GM18867 (cell line): ENCODE data around the gene ZNF512B.
"Not testable (repeated sequence)": the region's sequence is repeated elsewhere in the genome, so short reads cannot be mapped to it uniquely, and the experiment has no call there.

ENCODE experiments used
- ATAC-seq: cut with Tn5 transposase; IDR thresholded peaks from one replicate; pipeline ENCODE4 v1.9.1; 2021; ENCODE audit warnings: mild to moderate bottlenecking, moderate library complexity; ENCODE audit not compliant: unreplicated experiment

ZNF512B gene, protein sequence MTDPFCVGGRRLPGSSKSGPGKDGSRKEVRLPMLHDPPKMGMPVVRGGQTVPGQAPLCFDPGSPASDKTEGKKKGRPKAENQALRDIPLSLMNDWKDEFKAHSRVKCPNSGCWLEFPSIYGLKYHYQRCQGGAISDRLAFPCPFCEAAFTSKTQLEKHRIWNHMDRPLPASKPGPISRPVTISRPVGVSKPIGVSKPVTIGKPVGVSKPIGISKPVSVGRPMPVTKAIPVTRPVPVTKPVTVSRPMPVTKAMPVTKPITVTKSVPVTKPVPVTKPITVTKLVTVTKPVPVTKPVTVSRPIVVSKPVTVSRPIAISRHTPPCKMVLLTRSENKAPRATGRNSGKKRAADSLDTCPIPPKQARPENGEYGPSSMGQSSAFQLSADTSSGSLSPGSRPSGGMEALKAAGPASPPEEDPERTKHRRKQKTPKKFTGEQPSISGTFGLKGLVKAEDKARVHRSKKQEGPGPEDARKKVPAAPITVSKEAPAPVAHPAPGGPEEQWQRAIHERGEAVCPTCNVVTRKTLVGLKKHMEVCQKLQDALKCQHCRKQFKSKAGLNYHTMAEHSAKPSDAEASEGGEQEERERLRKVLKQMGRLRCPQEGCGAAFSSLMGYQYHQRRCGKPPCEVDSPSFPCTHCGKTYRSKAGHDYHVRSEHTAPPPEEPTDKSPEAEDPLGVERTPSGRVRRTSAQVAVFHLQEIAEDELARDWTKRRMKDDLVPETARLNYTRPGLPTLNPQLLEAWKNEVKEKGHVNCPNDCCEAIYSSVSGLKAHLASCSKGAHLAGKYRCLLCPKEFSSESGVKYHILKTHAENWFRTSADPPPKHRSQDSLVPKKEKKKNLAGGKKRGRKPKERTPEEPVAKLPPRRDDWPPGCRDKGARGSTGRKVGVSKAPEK

DNA sequence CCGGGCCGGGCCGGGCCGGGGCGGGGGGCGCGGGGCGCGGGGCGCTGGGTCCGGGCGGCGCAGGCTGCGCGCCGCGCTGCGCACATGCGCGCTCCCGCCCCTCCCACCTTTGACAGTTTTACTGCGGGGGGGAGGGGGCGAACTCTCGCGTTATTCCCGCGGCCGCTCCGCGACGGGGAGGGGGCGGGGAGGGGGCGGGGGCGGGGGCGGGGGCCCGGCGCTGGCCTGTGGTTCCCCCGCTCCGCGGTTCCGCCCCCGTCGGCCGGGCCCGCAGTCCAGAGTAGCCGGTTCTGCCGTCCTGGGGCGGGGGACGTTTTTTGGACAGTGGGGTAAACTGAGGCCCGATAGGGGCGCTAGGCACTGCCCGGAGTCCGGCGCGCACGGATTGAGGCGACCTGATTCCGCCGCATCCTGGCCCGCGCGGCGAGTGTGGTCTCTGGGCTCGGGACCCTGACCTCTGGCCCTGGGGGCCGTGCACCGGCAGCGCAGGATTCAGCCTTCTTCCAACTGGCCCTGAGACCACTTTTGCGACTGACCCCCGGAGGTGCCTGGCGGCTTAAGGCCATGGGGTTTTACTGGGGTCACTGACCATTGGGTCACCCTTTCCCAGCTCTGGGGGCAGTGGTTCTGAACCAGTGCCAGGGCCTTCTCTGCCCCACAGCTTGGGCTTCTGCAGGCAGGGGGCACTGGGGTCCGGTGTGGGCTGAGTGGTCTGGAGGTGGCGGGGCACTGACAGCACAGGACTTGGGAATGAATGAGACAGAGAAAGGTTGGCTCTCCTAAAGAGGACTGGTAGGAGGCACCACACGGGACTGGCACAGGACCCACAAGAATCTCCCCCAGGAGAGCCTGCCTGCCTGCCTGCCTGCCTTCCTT lies at the start of gene ZNF512B:
Gene ZNF512B, minus strand, starts transcription at position 93 of the 876 bp plus-strand sequence. CDS start 1,980 bp downstream, outside the sequence.
- no peak for ATAC-seq

DNA sequence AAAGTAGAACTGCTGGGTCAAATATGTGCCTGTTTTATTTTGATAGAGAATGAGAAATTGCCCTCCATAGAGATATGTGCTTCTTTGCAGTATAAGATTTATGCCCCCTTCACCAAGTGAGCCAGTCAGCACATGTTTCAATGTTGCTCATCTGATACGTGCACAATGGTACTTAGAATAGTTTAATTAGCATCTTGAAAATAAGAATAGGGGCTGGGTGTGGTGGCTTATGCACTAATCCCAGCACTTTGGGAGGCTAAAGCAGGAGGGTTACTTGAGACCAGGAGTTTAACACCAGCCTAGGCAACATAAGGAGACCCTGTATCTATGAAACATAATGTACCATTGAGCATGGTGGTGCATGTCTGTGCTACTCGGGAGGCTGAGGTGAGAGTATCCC lies 45.9 kb upstream of the ZNF512B start:
- ATAC-seq = no peak

DNA sequence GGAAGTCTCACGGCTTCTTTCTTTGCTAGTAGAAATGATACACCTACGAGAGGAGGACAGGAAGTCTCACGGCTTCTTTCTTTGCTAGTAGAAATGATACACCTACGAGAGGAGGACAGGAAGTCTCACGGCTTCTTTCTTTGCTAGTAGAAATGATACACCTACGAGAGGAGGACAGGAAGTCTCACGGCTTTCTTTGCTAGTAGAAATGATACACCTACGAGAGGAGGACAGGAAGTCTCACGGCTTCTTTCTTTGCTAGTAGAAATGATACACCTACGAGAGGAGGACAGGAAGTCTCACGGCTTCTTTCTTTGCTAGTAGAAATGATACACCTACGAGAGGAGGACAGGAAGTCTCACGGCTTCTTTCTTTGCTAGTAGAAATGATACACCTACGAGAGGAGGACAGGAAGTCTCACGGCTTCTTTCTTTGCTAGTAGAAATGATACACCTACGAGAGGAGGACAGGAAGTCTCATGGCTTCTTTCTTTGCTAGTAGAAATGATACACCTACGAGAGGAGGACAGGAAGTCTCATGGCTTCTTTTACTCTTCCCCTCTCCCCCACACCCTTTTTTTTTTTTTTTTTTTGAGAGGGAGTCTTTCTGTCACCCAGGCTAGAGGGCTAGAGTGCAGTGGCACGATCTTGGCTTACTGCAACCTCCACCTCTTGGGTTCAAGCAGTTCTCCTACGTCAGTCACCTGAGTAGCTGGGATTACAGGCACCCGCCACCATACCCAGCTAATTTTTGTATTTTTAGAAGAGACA lies 42.8 kb upstream of the ZNF512B start:
- ATAC-seq = not testable (repeated sequence)

DNA sequence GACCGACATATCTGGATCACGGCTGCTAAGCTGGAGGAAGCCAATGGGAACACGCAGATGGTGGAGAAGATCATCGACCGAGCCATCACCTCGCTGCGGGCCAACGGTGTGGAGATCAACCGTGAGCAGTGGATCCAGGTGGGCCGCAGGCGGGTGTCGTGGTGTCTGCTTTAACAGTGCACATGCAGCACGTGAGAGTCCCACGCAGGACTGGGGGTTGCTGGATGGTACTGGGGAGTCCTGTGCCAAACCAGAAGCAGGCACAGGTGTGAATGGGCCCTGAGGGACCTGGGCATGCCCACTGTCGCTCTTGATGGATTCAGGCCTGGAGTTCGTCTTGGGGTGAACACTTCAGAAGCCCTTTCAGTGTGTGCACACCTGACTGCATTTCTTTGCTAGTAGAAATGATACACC lies 41.6 kb upstream of the ZNF512B start:
- no peak for ATAC-seq

DNA sequence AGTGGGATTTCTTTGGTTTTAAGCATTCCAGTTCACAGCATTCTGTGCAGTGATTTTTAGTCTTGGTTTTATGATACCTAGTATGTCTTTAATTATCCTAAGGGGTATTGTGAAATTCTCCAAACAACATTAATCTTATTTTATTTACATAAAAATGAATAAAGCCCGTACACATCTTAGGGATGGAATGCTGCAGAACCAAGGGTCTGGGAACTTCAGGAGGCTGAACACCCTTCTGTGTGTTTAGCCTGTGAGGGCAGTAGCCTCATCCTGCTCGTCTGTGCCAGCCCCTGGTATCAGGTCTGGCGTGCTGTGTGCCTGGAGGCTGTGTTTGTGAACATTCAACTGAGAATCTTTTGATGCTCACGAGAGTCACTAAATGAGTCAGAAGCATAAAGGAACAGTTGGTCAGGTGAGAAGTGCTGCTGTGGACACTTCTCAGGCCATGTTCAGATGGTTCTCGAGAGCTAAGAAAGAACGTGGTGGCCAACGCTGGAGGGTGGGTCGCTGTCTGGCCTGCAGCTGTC lies 41.0 kb upstream of the ZNF512B start:
- ATAC-seq = peak; percentile 51

DNA sequence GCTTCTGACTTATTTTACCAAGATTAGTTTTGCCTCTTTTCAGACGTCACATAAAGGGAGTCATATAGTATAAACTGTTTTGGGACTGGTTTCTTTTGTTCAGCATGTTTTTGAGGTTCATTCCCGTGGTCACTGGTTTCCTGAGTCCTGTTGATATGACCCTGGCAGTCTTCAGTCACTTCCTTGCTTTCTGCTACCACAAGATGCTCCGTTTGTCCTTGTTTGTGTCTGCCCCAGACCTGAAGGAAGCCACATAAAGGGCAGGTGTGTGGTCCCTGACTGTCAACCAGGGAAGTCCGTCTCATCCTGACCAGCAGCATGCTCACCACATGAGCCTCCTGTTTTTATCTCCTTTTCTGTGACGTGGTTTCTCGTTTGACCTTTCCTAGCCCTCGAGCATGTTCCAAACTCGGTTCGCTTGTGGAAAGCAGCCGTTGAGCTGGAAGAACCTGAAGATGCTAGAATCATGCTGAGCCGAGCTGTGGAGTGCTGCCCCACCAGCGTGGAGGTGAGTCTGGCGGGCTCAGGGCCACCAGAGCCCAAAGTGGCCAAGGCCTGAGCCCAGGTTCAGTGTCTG lies 40.2 kb upstream of the ZNF512B start:
- no peak for ATAC-seq

DNA sequence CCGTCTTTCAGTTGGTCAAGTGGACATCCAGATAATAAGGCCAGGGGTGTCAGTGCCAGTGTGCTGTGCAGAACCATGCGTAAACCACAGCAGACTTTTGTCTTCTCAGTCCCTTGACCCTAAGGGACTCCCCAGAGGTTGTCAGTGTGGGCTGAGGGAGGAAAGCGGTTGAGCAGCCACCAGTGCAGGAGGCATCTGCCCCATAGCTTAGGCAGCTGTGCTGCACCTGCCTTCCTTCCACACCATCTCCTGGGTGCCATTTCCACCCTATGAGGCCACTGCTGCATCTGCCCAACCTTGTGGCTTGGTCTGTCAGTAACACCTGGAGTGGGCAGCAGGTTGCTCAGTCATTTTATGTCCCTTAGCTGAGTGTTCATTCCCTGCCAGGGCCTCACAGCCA lies 37.2 kb upstream of the ZNF512B start:
- ATAC-seq = no peak

DNA sequence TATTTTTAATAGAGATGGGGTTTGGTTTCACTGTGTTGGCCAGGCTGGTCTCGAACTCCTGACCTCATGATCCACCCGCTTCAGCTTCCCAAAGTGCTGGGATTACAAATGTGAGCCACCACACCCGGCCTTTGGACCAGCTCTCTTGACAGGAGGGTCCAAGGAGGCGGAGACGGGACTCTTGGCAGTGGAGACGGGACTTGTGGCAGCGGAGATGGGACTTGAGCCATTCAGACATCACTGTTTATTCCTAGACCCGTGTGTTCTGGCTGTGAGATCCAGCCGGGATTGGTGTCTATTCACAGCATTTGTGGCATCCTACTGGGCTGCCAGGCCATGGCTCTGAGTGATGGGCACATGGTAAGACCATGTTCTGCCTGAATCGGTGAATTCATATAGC lies 36.8 kb upstream of the ZNF512B start:
- ATAC-seq = no peak

DNA sequence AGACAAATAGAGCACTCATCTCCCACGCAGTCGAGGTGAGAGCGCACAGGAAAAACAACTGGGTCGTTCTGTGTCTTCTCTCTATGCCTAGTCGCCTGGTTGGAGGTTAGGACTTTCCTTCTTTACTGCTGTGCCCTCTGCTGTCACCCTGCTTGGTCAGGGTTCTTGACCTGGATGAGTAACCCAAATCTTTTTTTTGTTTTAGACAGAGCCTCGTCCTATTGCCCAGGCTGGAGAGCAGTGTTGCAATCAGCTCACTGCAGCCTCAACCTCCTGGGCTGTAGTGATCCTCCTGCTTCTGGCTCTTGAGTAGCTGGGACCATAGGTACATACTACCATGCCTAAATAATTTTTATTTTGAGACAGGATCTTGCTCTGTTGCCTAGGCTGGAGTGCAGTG lies 35.7 kb upstream of the ZNF512B start:
- no peak for ATAC-seq

DNA sequence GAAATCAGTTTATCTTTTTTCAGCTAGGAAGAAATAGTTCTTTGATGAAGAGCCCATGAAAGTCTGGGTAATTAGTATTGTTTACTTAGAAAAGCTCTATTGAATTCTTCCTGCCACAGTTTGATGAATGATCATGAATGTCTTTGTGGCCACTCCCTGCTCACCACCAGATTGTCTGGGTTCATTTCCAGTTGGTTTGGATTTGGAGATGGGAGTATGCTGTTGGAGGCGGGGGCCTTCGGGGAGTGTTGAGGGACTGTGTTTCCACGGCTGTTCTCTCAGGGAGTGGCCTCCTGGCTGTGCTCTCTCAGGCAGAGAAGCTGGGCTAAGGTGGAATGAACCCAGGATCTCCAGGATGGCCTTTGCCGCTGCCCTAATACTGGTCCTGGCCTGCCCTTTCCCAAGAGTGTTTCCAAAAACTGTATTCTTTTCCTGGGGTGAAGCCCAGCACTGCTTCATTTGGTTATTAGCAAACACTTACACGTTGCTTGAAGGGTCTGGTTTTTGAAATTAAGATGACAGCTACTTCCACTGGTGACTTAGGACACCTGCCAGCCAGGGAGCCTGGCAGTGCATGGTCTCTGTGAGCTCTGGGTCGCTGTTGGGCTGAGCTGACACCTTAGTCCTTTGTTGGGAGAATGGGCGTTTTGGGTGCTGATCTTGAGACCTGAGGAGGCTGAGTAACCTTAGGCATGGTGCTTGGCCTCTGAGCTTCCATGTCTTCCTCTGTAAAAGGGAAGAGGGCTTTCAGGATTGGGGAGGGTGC lies 34.4 kb upstream of the ZNF512B start:
- ATAC-seq = no peak

DNA sequence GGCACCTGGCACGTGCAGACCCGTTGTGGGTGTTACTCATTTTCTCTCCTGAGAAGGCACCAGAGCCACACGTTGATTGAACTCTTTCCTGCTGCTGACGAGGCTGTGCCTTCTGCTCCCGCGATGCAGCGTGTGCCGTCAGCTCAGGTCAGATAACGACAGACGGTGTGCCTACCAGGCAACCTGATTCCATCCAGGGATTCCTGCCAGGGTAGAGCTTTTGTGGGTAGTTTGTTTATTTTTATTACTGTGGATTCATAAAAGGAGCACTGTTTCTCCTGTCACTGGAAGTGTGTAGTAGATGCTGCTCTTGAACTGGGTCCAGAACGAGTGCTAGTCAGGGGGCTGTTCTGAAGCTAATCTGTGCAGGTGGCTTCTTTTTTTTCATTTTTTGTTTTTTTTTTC lies 31.9 kb upstream of the ZNF512B start:
- ATAC-seq = no peak

DNA sequence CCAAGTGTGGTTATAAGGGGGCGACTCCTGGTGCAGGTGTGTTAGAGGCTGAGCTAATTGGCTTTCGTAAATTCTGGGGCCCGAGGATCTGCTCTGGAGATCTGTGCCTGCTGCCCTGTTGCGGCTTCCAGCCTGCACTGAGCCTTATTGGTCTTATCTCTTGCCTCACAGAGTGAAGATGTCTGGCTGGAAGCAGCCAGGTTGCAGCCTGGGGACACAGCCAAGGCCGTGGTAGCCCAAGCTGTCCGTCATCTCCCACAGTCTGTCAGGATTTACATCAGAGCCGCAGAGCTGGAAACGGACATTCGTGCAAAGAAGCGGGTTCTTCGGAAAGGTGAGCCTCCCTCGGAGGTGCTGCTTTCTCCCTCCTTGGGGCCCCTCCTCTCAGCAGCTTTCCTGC lies 31.2 kb upstream of the ZNF512B start:
- no peak for ATAC-seq

DNA sequence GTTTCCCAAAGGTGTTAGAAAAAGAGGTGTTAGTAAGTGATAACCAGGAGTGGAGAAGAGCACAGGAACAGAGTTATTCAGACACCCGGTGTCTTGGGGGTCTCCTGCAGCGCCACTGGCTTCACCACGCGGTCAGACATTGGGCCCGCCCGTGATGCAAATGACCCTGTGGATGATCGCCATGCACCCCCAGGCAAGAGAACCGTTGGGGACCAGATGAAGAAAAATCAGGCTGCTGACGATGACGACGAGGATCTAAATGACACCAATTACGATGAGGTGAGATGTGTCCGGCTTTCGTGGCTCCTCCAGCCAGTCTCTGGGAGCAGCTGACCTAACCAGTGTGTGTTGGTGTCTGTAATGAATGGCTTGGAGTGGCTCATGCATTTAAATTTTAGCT lies 13.2 kb upstream of the ZNF512B start:
- no peak for ATAC-seq

DNA sequence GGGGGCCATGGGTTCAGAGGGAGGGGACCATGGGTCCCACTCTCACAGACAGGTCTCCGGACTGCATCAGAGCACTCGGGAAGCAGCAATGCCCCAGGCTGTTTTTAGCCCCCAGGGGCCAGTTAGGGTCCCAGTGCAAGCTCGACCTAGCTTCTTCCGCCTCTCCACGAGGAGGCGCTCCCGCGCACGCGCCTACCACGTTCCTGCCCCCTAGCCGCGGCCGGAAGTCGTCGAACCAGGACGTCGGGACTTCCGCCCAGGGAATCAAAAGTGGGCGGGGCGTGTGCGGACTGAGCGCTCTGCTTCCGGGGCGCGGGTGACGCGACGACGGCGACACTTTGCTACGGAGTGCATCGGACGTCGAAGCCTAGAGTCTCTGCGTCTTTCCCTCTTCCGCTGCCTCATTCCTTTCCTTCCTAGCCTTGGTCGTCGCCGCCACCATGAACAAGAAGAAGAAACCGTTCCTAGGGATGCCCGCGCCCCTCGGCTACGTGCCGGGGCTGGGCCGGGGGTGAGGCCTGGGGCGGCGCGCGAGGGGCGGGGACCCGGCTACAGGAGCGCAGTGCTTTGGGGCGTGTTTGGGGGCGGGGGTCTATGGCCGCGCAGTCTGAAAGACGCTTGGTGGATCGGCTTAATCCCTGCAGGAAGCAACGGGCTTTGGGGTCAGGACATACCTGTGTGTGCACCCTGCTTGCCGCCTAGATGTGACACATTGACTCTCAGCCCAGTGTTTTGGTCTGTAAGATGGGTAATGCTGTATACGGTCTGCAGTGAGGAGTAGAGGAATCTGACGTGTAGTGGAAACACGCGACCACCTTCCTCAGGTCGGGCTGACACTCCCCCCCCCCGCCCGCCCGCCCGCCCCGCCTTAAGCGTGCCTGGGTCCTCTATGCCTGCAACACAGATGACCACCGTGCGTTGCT lies 11.3 kb upstream of the ZNF512B start, which contains the start of gene PRPF6:
Gene PRPF6, plus strand, starts transcription at position 327 of the 923 bp plus-strand sequence. Its CDS starts 114 bp downstream, at position 441.
- peak; percentile 60 for ATAC-seq

DNA sequence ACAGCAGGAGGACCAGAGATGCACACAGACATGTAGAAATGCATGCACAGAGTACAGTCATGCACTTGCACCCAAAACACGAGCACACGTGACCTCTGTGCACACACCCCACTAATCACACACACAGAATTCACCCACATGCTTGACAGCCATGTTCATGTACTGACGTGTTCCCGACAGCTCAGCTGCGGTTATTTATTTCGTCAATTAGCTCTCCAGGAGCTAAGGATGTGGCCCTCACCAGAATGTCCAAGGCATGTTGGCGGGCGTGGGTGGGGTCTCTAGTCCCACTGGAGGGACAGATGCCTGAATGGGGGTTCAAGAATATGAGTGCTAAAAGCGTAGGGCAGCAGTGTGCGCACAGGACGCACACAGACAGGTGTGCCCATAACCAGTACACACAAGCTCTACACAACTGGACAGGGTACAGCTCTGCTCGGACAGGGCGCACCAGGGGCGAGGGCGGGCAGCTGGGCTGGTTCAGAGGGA lies 10.6 kb upstream of the ZNF512B start:
- ATAC-seq = peak; percentile 20

DNA sequence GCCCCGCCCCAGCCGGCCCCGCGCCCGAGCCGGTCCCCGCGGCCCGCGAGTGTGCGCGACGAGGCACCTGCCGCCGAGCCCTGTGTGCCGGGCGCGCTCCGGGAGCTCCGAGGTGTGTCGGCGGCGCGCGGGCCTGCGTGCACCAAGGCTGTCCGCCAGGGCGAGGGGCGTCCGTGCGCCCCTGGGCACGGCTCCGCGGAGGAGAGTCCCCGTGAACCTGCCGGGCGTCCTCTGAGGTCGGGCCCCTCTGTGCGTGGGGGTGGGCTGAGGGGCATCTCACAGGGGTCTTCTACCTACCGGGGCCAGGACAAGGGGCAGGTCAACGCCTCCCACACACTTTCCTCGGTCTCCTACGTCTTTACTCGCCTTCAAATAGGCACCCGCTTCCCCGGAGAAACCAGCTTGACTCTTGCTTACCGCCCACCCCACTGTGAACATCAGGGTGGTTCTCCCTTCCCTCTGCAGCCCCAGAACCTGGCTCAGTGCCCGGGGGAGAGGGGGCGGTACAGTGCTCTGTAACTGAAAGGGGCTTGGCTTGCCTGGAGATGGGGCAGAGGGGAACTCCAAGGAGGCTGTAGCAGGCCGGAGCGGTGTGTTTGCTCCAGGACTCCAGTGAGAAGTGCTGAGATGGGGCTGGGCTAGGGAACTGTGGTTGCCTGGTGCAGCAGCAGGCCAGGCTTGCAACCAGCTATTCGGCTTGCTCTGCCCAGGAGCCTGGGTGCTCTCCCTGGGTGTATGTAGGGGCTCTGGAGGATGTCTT lies 10.0 kb upstream of the ZNF512B start, which contains the start of gene SAMD10:
Gene SAMD10, minus strand, starts transcription at position 86 of the 760 bp plus-strand sequence. CDS start 175 bp downstream, outside the sequence.
- ATAC-seq = peak; percentile 21

DNA sequence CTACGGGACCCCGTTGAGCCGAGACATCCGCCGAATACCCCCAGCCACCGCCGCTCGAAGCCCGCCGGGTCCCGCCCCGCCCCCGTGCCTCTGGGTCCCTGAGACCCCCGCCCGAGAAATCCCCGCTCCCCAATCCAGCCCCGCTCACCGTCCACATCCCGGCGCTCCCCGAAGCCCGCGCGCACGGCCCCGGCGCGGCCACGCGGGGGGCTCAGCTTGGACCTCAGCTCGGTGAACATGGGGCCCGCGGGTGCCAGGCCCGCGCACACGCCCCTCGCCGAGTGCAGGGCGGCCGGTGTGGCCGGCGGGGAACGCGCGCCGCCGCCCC lies 9.5 kb upstream of the ZNF512B start:
- no peak for ATAC-seq
